HepG2 (cell line): ENCODE data around the gene NFATC4. TPM values are rescaled to one million over a fixed set of nuclear protein-coding genes. Genes with fewer than 3 reads are reported as not detected.

Source experiments
- ATF7 ChIP-seq, 2 experiments: fragments of 450-650 bp in 1 of 2; sonication (generic) in 1 of 2; formaldehyde crosslinking in 1 of 2; IDR thresholded peaks; 2 replicates each; pipeline versions ENCODE4 v1.4.0 to v1.6.1; 2016 to 2020; ENCODE audit warnings: antibody characterized with exemption in 1 of 2, mild to moderate bottlenecking in 1 of 2, missing genetic modification reagents in 1 of 2
- ETV5 ChIP-seq: IDR thresholded peaks from 2 replicates; pipeline ENCODE4 v1.6.1; 2018; ENCODE audit warnings: missing biosample characterization, missing genetic modification reagents, inconsistent platforms, borderline replicate concordance
- HOXA3 ChIP-seq: sonication (generic); formaldehyde crosslinking; IDR thresholded peaks from 2 replicates; pipeline ENCODE4 v1.5.0; 2020; ENCODE audit warnings: missing genetic modification reagents
- NKX3-1 ChIP-seq: sonication (generic); formaldehyde crosslinking; IDR thresholded peaks from 2 replicates; pipeline ENCODE4 v1.5.0; 2020; ENCODE audit warnings: missing genetic modification reagents
- POGZ ChIP-seq: sonication (generic); formaldehyde crosslinking; IDR thresholded peaks from 2 replicates; pipeline ENCODE4 v1.4.0; 2020; ENCODE audit warnings: mild to moderate bottlenecking, missing genetic modification reagents
- ZNF501 ChIP-seq: sonication (generic); formaldehyde crosslinking; IDR thresholded peaks from 2 replicates; pipeline ENCODE4 v1.5.1; 2020; ENCODE audit warnings: mild to moderate bottlenecking, moderate library complexity, missing genetic modification reagents
- ZNF577 ChIP-seq: sonication (generic); formaldehyde crosslinking; IDR thresholded peaks from 2 replicates; pipeline ENCODE4 v1.4.0; 2020; ENCODE audit warnings: mild to moderate bottlenecking, low read depth, missing genetic modification reagents, borderline replicate concordance
- ZNF788 ChIP-seq: sonication (generic); formaldehyde crosslinking; IDR thresholded peaks from 2 replicates; pipeline ENCODE4 v1.5.0; 2020; ENCODE audit warnings: mild to moderate bottlenecking, missing genetic modification reagents, borderline replicate concordance
- polyA plus RNA-seq, 8 experiments: library from polyadenylated mRNA; depleted of rRNA in 3 of 8; stranded (reverse) in 7 of 8; unstranded in 1 of 8; fragments of >200 nt; fragmentation: Illumina TruSeq in 4 of 8; extraction: Trizol in 4 of 8; gene quantifications; 2 replicates each; pipeline versions ENCODE4 v1.2.1 to v1.2.3, GENCODE V29; 2011 to 2016; ENCODE audit warnings: low read depth in 4 of 8, missing spikeins in 1 of 8, mixed read lengths in 1 of 8; ENCODE audit not compliant: insufficient read depth in 1 of 8
- total RNA-seq, 5 experiments: library from RNA; depleted of rRNA; stranded (reverse); fragments of >200 nt; fragmentation: Illumina TruSeq; extraction: Trizol; gene quantifications; 2 replicates each; pipeline ENCODE4 v1.2.3, GENCODE V29; 2016; ENCODE audit warnings: low read depth in 1 of 5
- TF ChIP-seq, protein P1 (sequence below): IDR thresholded peaks from 2 replicates; pipeline ENCODE4 v1.6.1; 2016; ENCODE audit warnings: missing compliant biosample characterization, missing genetic modification reagents, borderline replicate concordance
- TF ChIP-seq, protein P2 (sequence below): sonication (generic); formaldehyde crosslinking; IDR thresholded peaks from 2 replicates; pipeline ENCODE4 v1.8.0; 2022; ENCODE audit warnings: missing genetic modification reagents, mild to moderate bottlenecking, inconsistent platforms, borderline replicate concordance
- TF ChIP-seq, protein P3 (sequence below): sonication (generic); formaldehyde crosslinking; IDR thresholded peaks from 2 replicates; pipeline ENCODE4 v1.4.0; 2020; ENCODE audit warnings: missing genetic modification reagents, borderline replicate concordance
- TF ChIP-seq, protein P4 (sequence below): sonication (generic); formaldehyde crosslinking; conservative IDR thresholded peaks from 2 replicates; pipeline ENCODE4 v1.4.0; 2020; ENCODE audit warnings: missing genetic modification reagents
- TF ChIP-seq, protein P5 (sequence below): IDR thresholded peaks from 2 replicates; pipeline ENCODE4 v1.6.1; 2016; ENCODE audit warnings: low read depth
- TF ChIP-seq, protein P6 (sequence below): sonication (generic); formaldehyde crosslinking; IDR thresholded peaks from 2 replicates; pipeline ENCODE4 v1.4.0; 2020; ENCODE audit warnings: mild to moderate bottlenecking, low read depth, missing genetic modification reagents
- TF ChIP-seq, protein P7 (sequence below): IDR thresholded peaks from 2 replicates; pipeline ENCODE4 v1.6.1; 2016; ENCODE audit warnings: mild to moderate bottlenecking

The NFATC4 gene
- total and polyA plus RNA-seq, 2 of the 13 experiments (the other 11 are each of a cell fraction or from before 2014, with no cell fraction given) = 0.04 to 0.15 TPM

DNA sequence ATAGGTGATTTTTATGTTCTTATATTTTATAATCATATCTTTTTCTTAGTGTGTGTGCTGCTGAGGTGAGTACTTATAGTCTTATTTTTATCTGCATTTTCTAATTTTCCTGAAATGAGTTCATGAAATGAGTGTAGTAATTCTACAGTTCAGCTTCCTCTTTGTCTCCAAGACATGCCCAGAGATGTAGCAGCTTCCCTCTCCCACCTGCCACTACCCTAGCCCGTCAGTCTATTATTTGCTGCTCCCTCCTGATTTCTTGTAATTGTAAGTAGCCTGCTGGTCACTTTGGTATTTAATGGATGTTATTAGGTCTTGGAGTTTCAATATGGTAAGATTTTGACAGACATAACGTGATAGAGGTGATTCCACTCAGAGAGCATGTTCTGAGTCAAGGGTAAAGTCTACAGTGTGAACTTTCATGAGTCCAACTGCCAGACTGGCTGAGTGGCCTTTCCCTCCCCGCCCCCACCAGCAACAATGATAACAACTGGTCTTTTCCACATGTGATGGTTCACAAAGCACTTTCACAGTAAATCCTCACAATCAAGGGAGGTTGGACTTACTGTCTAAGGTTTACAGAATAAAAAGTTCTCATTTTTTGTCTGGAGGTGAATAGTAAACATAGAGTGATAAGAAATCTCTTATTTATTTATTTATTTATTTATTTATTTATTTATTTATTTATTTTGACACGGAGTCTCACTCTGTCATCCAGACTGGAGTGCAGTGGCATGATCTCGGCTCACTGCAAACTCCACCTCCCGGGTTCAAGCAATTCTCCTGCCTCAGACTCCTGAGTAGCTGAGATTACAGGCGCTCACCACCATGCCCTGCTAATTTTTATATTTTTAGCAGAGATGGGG lies 24.0 kb upstream of the NFATC4 start (continued):
- TF ChIP-seq, protein P1, sequence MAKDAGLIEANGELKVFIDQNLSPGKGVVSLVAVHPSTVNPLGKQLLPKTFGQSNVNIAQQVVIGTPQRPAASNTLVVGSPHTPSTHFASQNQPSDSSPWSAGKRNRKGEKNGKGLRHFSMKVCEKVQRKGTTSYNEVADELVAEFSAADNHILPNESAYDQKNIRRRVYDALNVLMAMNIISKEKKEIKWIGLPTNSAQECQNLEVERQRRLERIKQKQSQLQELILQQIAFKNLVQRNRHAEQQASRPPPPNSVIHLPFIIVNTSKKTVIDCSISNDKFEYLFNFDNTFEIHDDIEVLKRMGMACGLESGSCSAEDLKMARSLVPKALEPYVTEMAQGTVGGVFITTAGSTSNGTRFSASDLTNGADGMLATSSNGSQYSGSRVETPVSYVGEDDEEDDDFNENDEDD = no peak
- TF ChIP-seq, protein P2, sequence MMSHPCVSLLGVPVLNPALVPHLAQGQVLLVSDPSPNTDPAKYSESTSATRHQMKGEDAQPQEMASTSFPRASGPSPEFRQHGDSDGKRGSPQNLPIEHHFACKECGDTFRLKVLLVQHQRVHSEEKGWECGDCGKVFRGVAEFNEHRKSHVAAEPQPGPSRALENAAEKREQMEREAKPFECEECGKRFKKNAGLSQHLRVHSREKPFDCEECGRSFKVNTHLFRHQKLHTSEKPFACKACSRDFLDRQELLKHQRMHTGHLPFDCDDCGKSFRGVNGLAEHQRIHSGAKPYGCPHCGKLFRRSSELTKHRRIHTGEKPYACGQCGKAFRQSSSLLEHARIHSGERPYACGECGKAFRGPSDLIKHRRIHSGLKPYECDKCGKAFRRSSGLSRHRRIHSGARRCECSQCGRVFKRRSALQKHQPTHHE (CRISPR knock-in tag) = no peak
- TF ChIP-seq, protein P3, sequence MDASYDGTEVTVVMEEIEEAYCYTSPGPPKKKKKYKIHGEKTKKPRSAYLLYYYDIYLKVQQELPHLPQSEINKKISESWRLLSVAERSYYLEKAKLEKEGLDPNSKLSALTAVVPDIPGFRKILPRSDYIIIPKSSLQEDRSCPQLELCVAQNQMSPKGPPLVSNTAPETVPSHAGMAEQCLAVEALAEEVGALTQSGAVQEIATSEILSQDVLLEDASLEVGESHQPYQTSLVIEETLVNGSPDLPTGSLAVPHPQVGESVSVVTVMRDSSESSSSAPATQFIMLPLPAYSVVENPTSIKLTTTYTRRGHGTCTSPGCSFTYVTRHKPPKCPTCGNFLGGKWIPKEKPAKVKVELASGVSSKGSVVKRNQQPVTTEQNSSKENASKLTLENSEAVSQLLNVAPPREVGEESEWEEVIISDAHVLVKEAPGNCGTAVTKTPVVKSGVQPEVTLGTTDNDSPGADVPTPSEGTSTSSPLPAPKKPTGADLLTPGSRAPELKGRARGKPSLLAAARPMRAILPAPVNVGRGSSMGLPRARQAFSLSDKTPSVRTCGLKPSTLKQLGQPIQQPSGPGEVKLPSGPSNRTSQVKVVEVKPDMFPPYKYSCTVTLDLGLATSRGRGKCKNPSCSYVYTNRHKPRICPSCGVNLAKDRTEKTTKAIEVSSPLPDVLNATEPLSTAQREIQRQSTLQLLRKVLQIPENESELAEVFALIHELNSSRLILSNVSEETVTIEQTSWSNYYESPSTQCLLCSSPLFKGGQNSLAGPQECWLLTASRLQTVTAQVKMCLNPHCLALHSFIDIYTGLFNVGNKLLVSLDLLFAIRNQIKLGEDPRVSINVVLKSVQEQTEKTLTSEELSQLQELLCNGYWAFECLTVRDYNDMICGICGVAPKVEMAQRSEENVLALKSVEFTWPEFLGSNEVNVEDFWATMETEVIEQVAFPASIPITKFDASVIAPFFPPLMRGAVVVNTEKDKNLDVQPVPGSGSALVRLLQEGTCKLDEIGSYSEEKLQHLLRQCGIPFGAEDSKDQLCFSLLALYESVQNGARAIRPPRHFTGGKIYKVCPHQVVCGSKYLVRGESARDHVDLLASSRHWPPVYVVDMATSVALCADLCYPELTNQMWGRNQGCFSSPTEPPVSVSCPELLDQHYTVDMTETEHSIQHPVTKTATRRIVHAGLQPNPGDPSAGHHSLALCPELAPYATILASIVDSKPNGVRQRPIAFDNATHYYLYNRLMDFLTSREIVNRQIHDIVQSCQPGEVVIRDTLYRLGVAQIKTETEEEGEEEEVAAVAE (CRISPR knock-in tag) = peak; percentile 63
- no peak; the same call in 1 of the 2 replicates for TF ChIP-seq HOXA3
- TF ChIP-seq, protein P4, sequence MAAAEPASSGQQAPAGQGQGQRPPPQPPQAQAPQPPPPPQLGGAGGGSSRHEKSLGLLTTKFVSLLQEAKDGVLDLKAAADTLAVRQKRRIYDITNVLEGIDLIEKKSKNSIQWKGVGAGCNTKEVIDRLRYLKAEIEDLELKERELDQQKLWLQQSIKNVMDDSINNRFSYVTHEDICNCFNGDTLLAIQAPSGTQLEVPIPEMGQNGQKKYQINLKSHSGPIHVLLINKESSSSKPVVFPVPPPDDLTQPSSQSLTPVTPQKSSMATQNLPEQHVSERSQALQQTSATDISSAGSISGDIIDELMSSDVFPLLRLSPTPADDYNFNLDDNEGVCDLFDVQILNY = no peak
- no peak for TF ChIP-seq ZNF501 (CRISPR knock-in tag)
- TF ChIP-seq, protein P5, sequence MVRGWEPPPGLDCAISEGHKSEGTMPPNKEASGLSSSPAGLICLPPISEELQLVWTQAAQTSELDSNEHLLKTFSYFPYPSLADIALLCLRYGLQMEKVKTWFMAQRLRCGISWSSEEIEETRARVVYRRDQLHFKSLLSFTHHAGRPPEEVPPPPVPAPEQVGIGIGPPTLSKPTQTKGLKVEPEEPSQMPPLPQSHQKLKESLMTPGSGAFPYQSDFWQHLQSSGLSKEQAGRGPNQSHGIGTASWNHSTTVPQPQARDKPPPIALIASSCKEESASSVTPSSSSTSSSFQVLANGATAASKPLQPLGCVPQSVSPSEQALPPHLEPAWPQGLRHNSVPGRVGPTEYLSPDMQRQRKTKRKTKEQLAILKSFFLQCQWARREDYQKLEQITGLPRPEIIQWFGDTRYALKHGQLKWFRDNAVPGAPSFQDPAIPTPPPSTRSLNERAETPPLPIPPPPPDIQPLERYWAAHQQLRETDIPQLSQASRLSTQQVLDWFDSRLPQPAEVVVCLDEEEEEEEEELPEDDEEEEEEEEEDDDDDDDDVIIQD = 0 out of 2 replicates have a peak, but pooled peaks have one; percentile 58
- TF ChIP-seq, protein P6, sequence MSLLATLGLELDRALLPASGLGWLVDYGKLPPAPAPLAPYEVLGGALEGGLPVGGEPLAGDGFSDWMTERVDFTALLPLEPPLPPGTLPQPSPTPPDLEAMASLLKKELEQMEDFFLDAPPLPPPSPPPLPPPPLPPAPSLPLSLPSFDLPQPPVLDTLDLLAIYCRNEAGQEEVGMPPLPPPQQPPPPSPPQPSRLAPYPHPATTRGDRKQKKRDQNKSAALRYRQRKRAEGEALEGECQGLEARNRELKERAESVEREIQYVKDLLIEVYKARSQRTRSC (CRISPR knock-in tag) = 0 out of 2 replicates have a peak, but pooled peaks have one; percentile 58
- TF ChIP-seq NKX3-1 (CRISPR knock-in tag) = no peak
- no peak for TF ChIP-seq ETV5 (CRISPR knock-in tag)
- no peak for TF ChIP-seq ZNF577 (CRISPR knock-in tag)
- TF ChIP-seq, protein P7, sequence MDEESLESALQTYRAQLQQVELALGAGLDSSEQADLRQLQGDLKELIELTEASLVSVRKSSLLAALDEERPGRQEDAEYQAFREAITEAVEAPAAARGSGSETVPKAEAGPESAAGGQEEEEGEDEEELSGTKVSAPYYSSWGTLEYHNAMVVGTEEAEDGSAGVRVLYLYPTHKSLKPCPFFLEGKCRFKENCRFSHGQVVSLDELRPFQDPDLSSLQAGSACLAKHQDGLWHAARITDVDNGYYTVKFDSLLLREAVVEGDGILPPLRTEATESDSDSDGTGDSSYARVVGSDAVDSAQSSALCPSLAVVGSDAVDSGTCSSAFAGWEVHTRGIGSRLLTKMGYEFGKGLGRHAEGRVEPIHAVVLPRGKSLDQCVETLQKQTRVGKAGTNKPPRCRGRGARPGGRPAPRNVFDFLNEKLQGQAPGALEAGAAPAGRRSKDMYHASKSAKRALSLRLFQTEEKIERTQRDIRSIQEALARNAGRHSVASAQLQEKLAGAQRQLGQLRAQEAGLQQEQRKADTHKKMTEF (CRISPR knock-in tag) = 0 out of 2 replicates have a peak, but pooled peaks have one; percentile 39
- TF ChIP-seq ATF7 (IDR thresholded peaks at IDR 0.05) = no peak
- TF ChIP-seq ATF7 (CRISPR knock-in tag; IDR thresholded peaks at IDR 0.05) = no peak
- TF ChIP-seq POGZ = no peak
- no peak for TF ChIP-seq ZNF788
